BJ (cell line): ENCODE data around the gene TFAP2C. TPM values are rescaled to one million over a fixed set of nuclear protein-coding genes. Genes with fewer than 3 reads are reported as not detected.

Experiments used
- CTCF ChIA-PET: fragments of 350-600 bp; formaldehyde crosslinking; extraction: SDS; loops from one replicate; lab custom pipeline; 2021; ENCODE audit warnings: antibody characterized with exemption, inconsistent platforms; lab: Yijun Ruan, JAX
- POLR2A ChIA-PET: fragments of 300-600 bp; sonication (Branson Sonifier 250); formaldehyde crosslinking; extraction: SDS; loops from one replicate; lab custom pipeline; 2021; ENCODE audit warnings: antibody characterized with exemption; lab: Charles Lee
- DNase-seq: peaks from one replicate; pipeline ENCODE4 v3.0.0-alpha.2; 2011; ENCODE audit warnings: low read depth
- H3K27me3 ChIP-seq: 2 replicates; pipeline ENCODE4 v1.6.0; 2011; ENCODE audit warnings: low read length; ENCODE audit not compliant: control insufficient read depth, insufficient read depth
- H3K36me3 ChIP-seq: 2 replicates; pipeline ENCODE4 v1.5.1; 2011; ENCODE audit warnings: low read length; ENCODE audit not compliant: control insufficient read depth, insufficient read depth
- H3K4me3 ChIP-seq: 2 replicates; pipeline ENCODE4 v1.5.1; 2011; ENCODE audit warnings: low read depth, mild to moderate bottlenecking, control low read depth, low read length
- CTCF ChIP-seq: IDR thresholded peaks from 2 replicates; pipeline ENCODE4 v1.5.1; 2011; ENCODE audit warnings: low read depth, mild to moderate bottlenecking, control low read depth, inconsistent platforms, low read length, moderate library complexity; ENCODE audit not compliant: insufficient read depth
- polyA plus RNA-seq: library from polyadenylated mRNA; depleted of rRNA; stranded (reverse); fragments of >200 nt; gene quantifications from 2 replicates; pipeline ENCODE4 v1.2.3, GENCODE V29; 2011

The TFAP2C gene
- polyA plus RNA-seq, 1 experiment: 4.4 TPM

GRCh38 chr20:56587307-56588041, 41.6 kb upstream of the TFAP2C start:
- POLR2A ChIA-PET: no interaction called here
- H3K36me3 ChIP-seq: no peaks in the 10 kb centered on the region
- H3K4me3 ChIP-seq: no peak overlapping the region
- CTCF ChIA-PET: interaction anchor here (0.7 kb wide), 1 partner anchor 408 kb away, joined by 3 read pairs; no protein-coding TSS in a partner anchor
- H3K27me3 ChIP-seq: peaks cover 1% of the 10 kb centered on the region; the same call in 1 of the 2 replicates
- no peak for TF ChIP-seq CTCF
- DNase-seq: no peak

- Histone ChIP-seq H3K36me3 (no peaks in the 10 kb centered on the region), H3K27me3 (no peaks in the 10 kb centered on the region), H3K4me3 (no peak overlapping the region)
- no peak for TF ChIP-seq CTCF
- CTCF ChIA-PET: interaction anchor here (0.6 to 1.0 kb wide), 2 partner anchors 38 to 382 kb away, joined by 3 to 4 read pairs; no protein-coding TSS in a partner anchor
- POLR2A ChIA-PET: no interaction called here
- DNase-seq: no peak
These were observed 40.1 kb upstream of the TFAP2C start for GRCh38 chr20:56588996-56589395.

GRCh38 chr20:56589633-56590032, 39.5 kb upstream of the TFAP2C start:
- CTCF ChIA-PET: interaction anchor here (1.0 kb wide), 1 partner anchor 39 kb away, joined by 4 read pairs; no protein-coding TSS in a partner anchor
- Histone ChIP-seq H3K36me3 (no peaks in the 10 kb centered on the region), H3K4me3 (no peak overlapping the region), H3K27me3 (no peaks in the 10 kb centered on the region)
- POLR2A ChIA-PET: no interaction called here
- no peak for TF ChIP-seq CTCF
- no peak for DNase-seq

- no peak for DNase-seq
- no peaks in the 10 kb centered on the region for H3K36me3 ChIP-seq
- ChIA-PET POLR2A (no interaction called here), CTCF (interaction anchor here (0.6 kb wide), 1 partner anchor 458 kb away, joined by 3 read pairs; no protein-coding TSS in a partner anchor)
- H3K4me3 ChIP-seq: no peak overlapping the region
- no peak for TF ChIP-seq CTCF
- H3K27me3 ChIP-seq: no peaks in the 10 kb centered on the region
These were observed 38.2 kb upstream of the TFAP2C start for GRCh38 chr20:56590888-56591287.

GRCh38 chr20:56592211-56592610, 36.9 kb upstream of the TFAP2C start:
- ChIA-PET CTCF (interaction anchor here (0.9 kb wide), 1 partner anchor 13 kb away, joined by 3 read pairs; no protein-coding TSS in a partner anchor), POLR2A (no interaction called here)
- no peak for DNase-seq
- Histone ChIP-seq H3K4me3 (no peak overlapping the region), H3K36me3 (no peaks in the 10 kb centered on the region), H3K27me3 (no peaks in the 10 kb centered on the region)
- no peak for TF ChIP-seq CTCF
